Fibroblast of mammary gland (primary cell): ENCODE data around the gene HAGH.

Source experiments
- DNase-seq: peaks from one replicate; pipeline ENCODE4 v3.0.0-alpha.2; 2010; ENCODE audit warnings: low read depth
- H3K4me3 ChIP-seq: 2 replicates; pipeline ENCODE4 v1.5.1; 2011; ENCODE audit warnings: low read depth, mild to moderate bottlenecking, low read length, moderate library complexity; ENCODE audit not compliant: control insufficient read depth
- TF ChIP-seq, protein P1 (sequence below): conservative IDR thresholded peaks from 2 replicates; pipeline ENCODE4 v1.5.1; 2011; ENCODE audit warnings: low read depth, low read length, inconsistent platforms; ENCODE audit not compliant: control insufficient read depth, insufficient read depth

Gene HAGH

DNA sequence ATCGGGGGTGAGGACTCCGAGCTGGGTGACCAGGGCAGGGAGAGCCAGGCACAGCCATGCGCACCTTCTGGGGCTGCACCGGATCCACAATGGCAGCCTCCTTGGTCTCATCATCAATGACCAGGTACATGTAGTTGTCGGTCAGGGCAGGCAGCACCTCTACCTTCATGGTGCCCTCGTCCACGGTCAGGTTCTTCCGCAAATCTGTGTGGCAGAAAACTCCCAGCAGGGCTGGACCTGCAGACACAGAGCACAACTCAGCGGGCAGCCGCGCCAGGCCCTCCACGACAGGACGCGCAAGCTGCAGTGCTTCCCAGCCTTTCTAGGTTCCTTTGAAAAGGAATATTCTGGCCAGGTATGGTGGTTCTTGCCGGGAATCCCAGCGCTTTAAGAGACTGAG lies 3.8 kb downstream of the HAGH start:
- no peak for DNase-seq
- TF ChIP-seq, protein P1, sequence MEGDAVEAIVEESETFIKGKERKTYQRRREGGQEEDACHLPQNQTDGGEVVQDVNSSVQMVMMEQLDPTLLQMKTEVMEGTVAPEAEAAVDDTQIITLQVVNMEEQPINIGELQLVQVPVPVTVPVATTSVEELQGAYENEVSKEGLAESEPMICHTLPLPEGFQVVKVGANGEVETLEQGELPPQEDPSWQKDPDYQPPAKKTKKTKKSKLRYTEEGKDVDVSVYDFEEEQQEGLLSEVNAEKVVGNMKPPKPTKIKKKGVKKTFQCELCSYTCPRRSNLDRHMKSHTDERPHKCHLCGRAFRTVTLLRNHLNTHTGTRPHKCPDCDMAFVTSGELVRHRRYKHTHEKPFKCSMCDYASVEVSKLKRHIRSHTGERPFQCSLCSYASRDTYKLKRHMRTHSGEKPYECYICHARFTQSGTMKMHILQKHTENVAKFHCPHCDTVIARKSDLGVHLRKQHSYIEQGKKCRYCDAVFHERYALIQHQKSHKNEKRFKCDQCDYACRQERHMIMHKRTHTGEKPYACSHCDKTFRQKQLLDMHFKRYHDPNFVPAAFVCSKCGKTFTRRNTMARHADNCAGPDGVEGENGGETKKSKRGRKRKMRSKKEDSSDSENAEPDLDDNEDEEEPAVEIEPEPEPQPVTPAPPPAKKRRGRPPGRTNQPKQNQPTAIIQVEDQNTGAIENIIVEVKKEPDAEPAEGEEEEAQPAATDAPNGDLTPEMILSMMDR = no peak
- H3K4me3 ChIP-seq = no peak overlapping the region

DNA sequence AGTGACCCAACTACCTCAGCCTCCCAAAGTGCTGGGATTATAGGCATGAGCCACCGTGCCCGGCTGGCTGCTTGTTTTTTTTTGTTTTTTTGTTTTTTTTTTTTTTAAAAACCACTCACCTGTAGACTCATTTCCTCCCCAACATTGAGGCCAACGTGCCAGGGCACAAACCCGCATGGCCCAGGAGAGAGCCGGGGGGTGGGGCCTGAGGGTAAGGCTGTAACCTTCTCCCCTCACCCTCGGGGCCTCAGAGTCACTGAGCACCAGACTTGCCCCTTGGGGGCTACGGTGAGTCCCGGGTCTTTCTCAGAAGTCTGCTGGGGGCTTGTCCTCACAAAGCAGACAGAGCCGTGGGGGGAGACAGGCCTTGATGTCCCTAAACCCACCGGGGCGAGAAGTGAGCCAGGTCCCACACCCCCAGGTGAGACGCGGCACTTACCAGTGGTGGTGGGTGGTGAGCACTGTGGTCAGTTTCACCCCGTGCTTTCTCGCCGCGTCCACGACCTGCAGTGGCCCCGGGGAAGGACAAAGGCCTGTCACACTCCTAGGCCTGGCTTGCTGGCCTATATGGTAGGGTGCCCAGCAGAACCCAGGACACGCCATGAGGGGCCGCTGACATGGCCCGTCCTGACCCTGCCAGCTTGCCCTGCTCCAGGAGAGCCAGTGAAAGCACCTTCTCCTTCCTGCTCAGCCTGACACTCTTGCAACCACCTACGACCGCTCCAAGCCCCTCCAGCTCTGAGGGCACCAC lies 4.6 kb downstream of the HAGH start:
- H3K4me3 ChIP-seq = no peak overlapping the region
- DNase-seq = no peak

DNA sequence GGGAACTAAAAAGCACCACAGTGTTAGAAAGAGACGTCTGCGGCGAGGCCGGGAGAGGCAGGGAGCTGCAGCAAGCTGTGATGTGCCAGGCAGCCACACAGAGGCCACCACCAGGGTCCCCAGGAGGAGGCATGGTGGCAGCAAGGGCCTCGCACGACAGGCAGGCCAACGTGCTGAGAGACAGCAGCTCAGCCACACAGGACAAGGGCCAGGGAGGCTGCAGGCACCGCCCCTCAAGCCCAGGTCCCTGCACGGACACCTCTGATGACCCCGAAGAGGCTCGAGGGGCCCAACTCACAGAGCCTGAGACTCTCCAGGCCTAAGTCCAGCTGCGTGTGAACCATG lies 5.7 kb downstream of the HAGH start:
- TF ChIP-seq, protein P1 = no peak
- no peak overlapping the region for H3K4me3 ChIP-seq
- no peak for DNase-seq

More for the DNA sequence above, 4.6 kb downstream of the HAGH start:
- TF ChIP-seq, protein P1 = no peak

DNA sequence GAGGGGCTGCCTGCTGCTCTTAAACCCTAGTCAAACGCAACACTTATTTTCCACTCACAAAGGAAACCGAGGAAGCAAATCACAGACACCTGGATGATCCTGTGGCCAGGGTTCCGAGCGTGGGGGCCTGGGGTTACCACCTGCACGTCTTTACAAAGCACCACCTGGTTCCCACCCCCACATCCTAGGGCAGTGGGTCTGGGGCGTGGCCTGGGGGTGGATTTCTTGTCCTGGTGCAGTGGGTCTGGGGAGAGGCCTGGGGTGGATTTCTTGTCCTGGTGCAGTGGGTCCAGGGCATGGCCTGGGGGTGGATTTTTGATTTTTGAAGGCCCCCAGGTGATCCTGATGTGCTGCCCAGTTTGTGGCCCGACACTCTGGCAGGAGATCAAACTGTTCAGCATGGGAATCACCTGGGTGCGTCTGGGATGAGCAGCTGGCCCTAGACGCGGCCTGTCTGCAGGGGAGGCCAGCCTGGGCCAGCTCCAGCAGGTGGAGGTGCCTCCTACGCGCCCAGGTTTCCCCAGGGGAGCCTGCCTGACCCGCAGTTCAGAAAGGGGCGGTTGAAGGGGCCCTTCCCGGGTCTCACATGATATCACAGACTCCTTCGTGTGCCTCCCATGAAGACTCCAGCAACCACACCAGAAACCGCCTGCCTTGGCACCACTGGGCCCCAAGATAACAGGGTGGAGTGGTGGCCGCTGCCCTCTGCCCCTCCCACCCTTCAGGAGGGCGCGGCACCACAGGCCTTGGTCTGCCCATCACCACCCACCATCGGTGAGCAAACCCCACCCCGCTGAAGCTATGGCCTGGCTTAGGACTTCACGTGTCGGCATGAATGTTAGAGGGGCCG lies 6.3 kb downstream of the HAGH start:
- no peak overlapping the region for H3K4me3 ChIP-seq
- DNase-seq = no peak
- TF ChIP-seq, protein P1 = no peak

DNA sequence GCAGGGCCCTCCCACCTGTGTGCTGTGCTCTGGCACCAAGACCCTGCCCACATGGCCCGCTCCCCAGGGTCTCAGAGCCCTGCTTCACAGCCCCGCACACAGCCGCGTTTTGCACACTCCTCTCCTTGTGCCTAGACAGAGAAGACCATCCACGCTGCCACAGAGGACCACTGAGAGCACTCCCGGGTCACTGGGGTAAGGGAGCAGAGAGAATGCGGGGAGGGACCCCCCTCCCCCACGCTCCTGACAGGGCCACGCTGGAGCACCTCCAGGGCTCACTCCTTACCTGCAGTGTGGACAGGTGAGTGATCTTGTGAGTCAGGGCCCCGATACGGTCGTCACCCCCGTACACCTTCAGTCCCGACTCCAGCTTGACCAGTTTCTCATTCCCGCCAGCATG lies 7.0 kb downstream of the HAGH start:
- TF ChIP-seq, protein P1 = no peak
- no peak for DNase-seq
- H3K4me3 ChIP-seq = no peak overlapping the region

DNA sequence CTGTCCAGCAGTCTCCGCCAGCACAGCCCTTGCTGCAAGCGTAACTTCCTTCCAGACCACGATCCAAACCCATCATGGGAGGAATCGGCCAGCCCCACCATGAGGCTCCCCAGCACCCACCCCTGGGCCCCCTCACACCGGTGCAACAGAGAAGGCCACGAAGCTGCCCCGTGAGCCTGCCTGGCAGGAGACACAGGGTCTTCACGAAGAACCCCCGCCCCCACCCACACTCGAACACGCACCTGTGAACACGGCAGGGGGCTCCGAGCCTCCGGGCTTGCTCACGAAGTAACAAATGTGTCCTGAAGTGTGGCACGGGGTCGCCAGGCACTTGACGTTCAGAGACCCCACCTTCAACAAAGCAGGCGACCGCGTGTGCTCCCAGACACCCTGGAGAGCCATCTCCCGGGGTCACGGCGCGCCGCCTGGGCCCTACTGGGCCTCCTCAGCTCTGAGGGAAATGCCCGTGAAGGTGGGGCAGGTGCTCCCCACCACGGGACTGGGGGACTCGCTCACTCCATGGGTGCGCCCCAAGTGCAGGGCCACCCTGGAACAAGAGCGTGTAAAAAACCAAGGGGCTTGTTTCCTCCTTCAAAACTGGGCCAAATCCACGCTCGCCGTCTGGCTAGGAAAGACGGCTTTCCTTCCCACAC lies 7.6 kb downstream of the HAGH start:
- TF ChIP-seq, protein P1 = no peak
- no peak for DNase-seq
- no peak overlapping the region for H3K4me3 ChIP-seq
